Thymus (tissue), 11 donors: Measurements from ENCODE around the gene NEDD4. TPM values are rescaled to one million over a fixed set of nuclear protein-coding genes. Genes with fewer than 3 reads are reported as not detected.

ENCODE experiments used
- DNase-seq, 9 donors: peaks; one replicate each; pipeline ENCODE4 v3.0.0-alpha.2; 2013; ENCODE audit warnings: low spot score in 9 of 9, low read depth in 6 of 9, missing footprints in 1 of 9
- H3K27ac ChIP-seq, 2 donors: one replicate each; pipeline ENCODE4 v1.5.1; 2013; ENCODE audit warnings: control low read depth in 1 of 2, low read depth in 1 of 2, low read length in 1 of 2, mild to moderate bottlenecking in 1 of 2, moderate library complexity in 1 of 2
- H3K27me3 ChIP-seq, 2 donors: one replicate each; pipeline ENCODE4 v1.5.1; 2013; ENCODE audit warnings: low read length in 1 of 2; ENCODE audit not compliant: control insufficient read depth in 2 of 2, insufficient read depth in 1 of 2
- H3K36me3 ChIP-seq, 2 donors: one replicate each; pipeline ENCODE4 v1.5.1; 2013; ENCODE audit warnings: low read length in 1 of 2, mild to moderate bottlenecking in 1 of 2, moderate library complexity in 1 of 2; ENCODE audit not compliant: control insufficient read depth in 2 of 2, insufficient read depth in 2 of 2
- H3K4me1 ChIP-seq, 2 donors: one replicate each; pipeline ENCODE4 v1.5.1; 2013; ENCODE audit warnings: low read length in 2 of 2; ENCODE audit not compliant: control insufficient read depth in 2 of 2, insufficient read depth in 2 of 2
- H3K4me3 ChIP-seq, 2 donors: one replicate each; pipeline ENCODE4 v1.5.1; 2013; ENCODE audit warnings: low read length in 2 of 2, control low read depth in 1 of 2, mild to moderate bottlenecking in 1 of 2
- H3K9me3 ChIP-seq, 2 donors: one replicate each; pipeline ENCODE4 v1.5.1; 2013; ENCODE audit warnings: low read length in 1 of 2, mild to moderate bottlenecking in 1 of 2; ENCODE audit not compliant: control insufficient read depth in 2 of 2, insufficient read depth in 1 of 2
- WGBS: extraction: QIAGEN DNeasy Blood & Tissue Kit; methylation state at CpG from one replicate; pipeline ENCODE4 v1.1.7; 2013; 5-methylcytosine and 5-hydroxymethylcytosine counted together
- polyA plus RNA-seq: library from polyadenylated mRNA; stranded (reverse); fragments of 200-250 nt; gene quantifications from one replicate; pipeline ENCODE4 v1.2.3, GENCODE V29; 2013
- total RNA-seq: library from RNA; stranded (reverse); fragments of 120-200 nt; gene quantifications from one replicate; pipeline ENCODE4 v1.2.4, GENCODE V29; 2013
- donor health status: healthy.

NEDD4 gene
- total and polyA plus RNA-seq, 2 donors = 4.4 to 8.8 TPM

GRCh38 chr15:55998478-55998877 is 5.1 kb upstream of the NEDD4 start:
- 95% methylated on average over 1 of the region's 1 CpG for WGBS
- Histone ChIP-seq H3K4me1 (peaks cover 0 to 5% of the 10 kb centered on the region in 2 donors), H3K9me3 (no peaks in the 10 kb centered on the region), H3K36me3 (no peaks in the 10 kb centered on the region), H3K27me3 (peaks cover 0 to 5% of the 10 kb centered on the region in 2 donors), H3K4me3 (no peak overlapping the region), H3K27ac (no peak overlapping the region)
- DNase-seq = no peak

- no peak for DNase-seq
These were observed 570 bp upstream of the NEDD4 start for GRCh38 chr15:55993804-55994560.

GRCh38 chr15:55992769-55993110 is 672 bp downstream of the NEDD4 start:
- peak in 3 of 9 donors; percentile 2 to 5 (median 3) for DNase-seq
- peaks cover 0 to 5% of the 10 kb centered on the region in 2 donors for H3K27me3 ChIP-seq
- peak overlapping the region; percentile 47 to 85 for H3K27ac ChIP-seq
- no peaks in the 10 kb centered on the region for H3K9me3 ChIP-seq
- H3K4me3 ChIP-seq = peak overlapping the region; percentile 70 to 97
- no peaks in the 10 kb centered on the region for H3K36me3 ChIP-seq
- under 1% methylated on average over 9 of the region's 9 CpGs for WGBS
- H3K4me1 ChIP-seq = peaks cover 0 to 5% of the 10 kb centered on the region in 2 donors

More at GRCh38 chr15:55993804-55994560, 570 bp upstream of the NEDD4 start:
- Histone ChIP-seq H3K27me3 (peaks cover 0 to 5% of the 10 kb centered on the region in 2 donors), H3K4me3 (peak overlapping the region; percentile 61 to 97), H3K36me3 (no peaks in the 10 kb centered on the region), H3K9me3 (no peaks in the 10 kb centered on the region), H3K4me1 (peaks cover 0 to 5% of the 10 kb centered on the region in 2 donors), H3K27ac (peak overlapping the region; percentile 45 to 89)
- WGBS = 2% methylated on average over 41 of the region's 41 CpGs

DNA sequence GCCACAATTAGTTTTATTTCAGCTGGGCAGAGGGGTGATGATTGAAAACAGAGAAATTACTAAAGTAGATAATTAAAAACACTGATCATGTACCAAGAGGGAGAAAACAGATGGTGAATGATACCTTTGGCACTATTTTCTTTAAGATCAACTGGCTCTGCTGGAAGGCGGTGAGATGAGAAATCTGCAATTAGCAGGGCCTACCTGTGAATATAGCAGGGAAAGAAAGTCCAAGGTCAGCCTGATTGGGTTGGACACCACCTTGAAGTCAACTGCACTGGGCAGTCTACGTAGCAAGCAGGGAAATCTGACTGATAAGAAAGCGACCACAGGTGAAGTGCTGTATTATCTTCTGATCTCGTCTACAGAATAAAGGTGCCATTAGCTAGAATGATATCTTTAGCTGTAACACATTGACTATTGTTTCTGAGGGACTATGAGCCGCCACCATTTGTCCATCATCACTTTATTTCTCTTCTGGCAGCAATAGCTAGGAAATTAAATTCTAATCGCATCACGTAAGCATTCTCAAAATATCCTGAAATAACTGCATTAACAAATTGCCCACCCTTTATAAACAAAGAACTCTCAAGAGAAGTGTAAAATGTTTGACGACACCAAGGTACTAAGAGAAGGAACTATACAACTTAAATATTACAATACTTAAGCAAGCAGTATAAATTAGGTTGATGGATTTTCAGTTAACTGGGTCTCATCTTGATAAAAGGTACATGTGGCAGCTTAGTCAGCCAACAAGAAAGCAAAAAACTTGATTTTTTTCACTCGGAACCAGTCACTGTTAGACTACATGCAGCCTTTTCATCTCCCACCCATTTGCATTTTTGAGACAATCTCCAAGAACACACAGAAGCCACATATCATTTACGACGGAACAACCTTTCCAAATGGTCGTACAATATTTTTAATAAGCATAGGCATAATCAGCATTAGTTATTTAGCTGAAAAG is 1.3 kb downstream of the NEDD4 start:
- H3K27me3 ChIP-seq = peaks cover 0 to 5% of the 10 kb centered on the region in 2 donors
- 59% methylated on average over 12 of the region's 12 CpGs for WGBS
- H3K4me3 ChIP-seq = peak overlapping the region; percentile 70 to 97
- H3K36me3 ChIP-seq = no peaks in the 10 kb centered on the region
- peaks cover 0 to 5% of the 10 kb centered on the region in 2 donors for H3K4me1 ChIP-seq
- DNase-seq = peak in 1 of 9 donors; percentile 3
- H3K27ac ChIP-seq = no peak overlapping the region
- H3K9me3 ChIP-seq = no peaks in the 10 kb centered on the region

DNA sequence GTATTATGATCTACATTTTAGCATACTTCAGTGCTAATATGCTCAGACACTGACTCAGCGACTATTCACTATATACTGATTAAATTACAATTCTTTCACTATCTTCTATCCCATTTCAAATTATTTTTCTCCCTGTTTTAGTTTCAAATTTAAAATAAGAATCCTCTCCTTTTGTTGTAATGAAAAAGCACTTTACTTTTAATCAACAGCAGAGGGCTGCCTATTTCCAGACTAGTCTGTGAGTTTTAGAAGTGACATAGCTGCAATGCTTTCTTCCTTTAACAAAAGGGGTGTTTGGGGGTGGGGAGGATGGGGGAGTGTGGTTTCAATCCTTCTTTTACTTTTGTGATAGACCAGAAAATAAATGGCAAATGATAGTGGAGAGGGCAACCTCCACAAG is 2.4 kb downstream of the NEDD4 start:
- Histone ChIP-seq H3K36me3 (no peaks in the 10 kb centered on the region), H3K27ac (no peak overlapping the region), H3K9me3 (no peaks in the 10 kb centered on the region), H3K4me1 (peaks cover 0 to 5% of the 10 kb centered on the region in 2 donors), H3K4me3 (no peak overlapping the region), H3K27me3 (peaks cover 0 to 5% of the 10 kb centered on the region in 2 donors)
- DNase-seq = no peak
- 96% methylated on average over 1 of the region's 1 CpG for WGBS

DNA sequence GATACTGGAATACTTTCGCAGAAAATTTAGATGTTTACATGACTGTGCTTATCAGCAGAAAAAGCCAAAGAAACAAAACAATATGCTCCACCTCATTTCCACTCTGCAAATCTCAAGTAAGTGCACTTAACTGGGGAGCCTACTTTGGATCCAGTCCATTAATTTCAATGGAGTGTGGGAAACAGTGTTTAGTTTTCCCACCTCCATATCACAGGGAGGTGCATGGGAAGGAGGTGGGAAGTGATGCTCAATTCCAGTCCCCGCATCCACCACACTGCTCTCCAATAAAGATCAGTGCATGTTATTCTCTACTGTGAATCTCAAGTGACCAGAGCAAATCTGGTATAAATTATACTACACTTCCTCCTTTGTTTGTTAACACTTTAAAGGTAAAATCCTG is 2.9 kb downstream of the NEDD4 start:
- no peak for DNase-seq
- WGBS = 98% methylated on average over 2 of the region's 2 CpGs
- no peaks in the 10 kb centered on the region for H3K9me3 ChIP-seq
- peaks cover 0 to 5% of the 10 kb centered on the region in 2 donors for H3K4me1 ChIP-seq
- H3K27ac ChIP-seq = no peak overlapping the region
- H3K36me3 ChIP-seq = no peaks in the 10 kb centered on the region
- no peak overlapping the region for H3K4me3 ChIP-seq
- peaks cover 0 to 5% of the 10 kb centered on the region in 2 donors for H3K27me3 ChIP-seq

DNA sequence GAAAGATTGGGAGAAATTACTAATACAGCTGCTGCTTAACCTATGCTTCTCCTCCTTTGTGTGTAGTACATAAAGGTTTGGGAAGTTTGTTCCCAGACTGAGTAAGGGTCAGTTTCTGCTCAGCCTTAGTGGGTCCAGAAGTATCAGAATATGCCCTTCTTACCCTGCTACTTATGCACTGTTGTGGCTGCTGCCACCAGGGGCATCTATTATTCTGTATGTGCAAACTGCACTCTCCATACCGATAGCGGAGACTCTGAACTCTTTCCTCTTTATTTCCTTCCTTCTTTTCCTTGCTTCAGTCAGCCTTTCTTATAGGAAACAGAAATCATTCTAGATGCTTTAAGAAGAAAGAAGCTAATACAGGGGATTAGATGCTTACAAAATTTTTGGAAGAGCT is 4.0 kb downstream of the NEDD4 start:
- WGBS = 76% methylated on average over 2 of the region's 2 CpGs
- Histone ChIP-seq H3K4me1 (peaks cover 0 to 5% of the 10 kb centered on the region in 2 donors), H3K27ac (no peak overlapping the region), H3K36me3 (no peaks in the 10 kb centered on the region), H3K4me3 (no peak overlapping the region), H3K27me3 (peaks cover 0 to 5% of the 10 kb centered on the region in 2 donors), H3K9me3 (no peaks in the 10 kb centered on the region)
- no peak for DNase-seq

- Histone ChIP-seq H3K4me3 (no peak overlapping the region), H3K9me3 (no peaks in the 10 kb centered on the region), H3K27me3 (no peaks in the 10 kb centered on the region), H3K4me1 (no peaks in the 10 kb centered on the region), H3K27ac (no peak overlapping the region), H3K36me3 (no peaks in the 10 kb centered on the region)
- no peak for DNase-seq
- 97% methylated on average over 2 of the region's 2 CpGs for WGBS
These were observed 11.7 kb downstream of the NEDD4 start for GRCh38 chr15:55981582-55982249.
